ENCODE results near the gene CDH15. TPM values are rescaled to one million over a fixed set of nuclear protein-coding genes. Genes with fewer than 3 reads are reported as not detected.

CDH15 gene
- polyA plus RNA-seq, 3 donors from 2014 or later, result not detected

- Mint-ChIP-seq H3K36me3 (no peaks in the 10 kb centered on the region), H3K4me3 (no peak overlapping the region), H3K9me3 (no peaks in the 10 kb centered on the region), H3K27ac (peak overlapping the region in 1 of 6 donors; percentile 12), H3K4me1 (peaks cover 0 to 4% of the 10 kb centered on the region in 2 donors), H3K27me3 (ENCODE audit: low read depth in 3 of 3) (peaks cover 0 to 7% (median 2%) of the 10 kb centered on the region in 3 donors)
- no peak for DNase-seq
Measured at GRCh38 chr16:89194340-89195311, 23.1 kb downstream of the CDH15 start.

GRCh38 chr16:89195521-89196171, 24.1 kb downstream of the CDH15 start:
- H3K9me3 Mint-ChIP-seq, result no peaks in the 10 kb centered on the region
- peaks cover 0 to 10% of the 10 kb centered on the region in 2 donors for H3K4me1 Mint-ChIP-seq
- H3K27me3 Mint-ChIP-seq (ENCODE audit: low read depth in 3 of 3), result peaks cover 0 to 6% (median 0%) of the 10 kb centered on the region in 3 donors
- no peak overlapping the region for H3K27ac Mint-ChIP-seq
- H3K36me3 Mint-ChIP-seq, result no peaks in the 10 kb centered on the region
- no peak for DNase-seq
- H3K4me3 Mint-ChIP-seq, result no peak overlapping the region

- H3K36me3 Mint-ChIP-seq, result no peaks in the 10 kb centered on the region
- H3K27ac Mint-ChIP-seq, result no peak overlapping the region
- H3K27me3 Mint-ChIP-seq (ENCODE audit: low read depth in 3 of 3), result peaks cover 0 to 6% (median 0%) of the 10 kb centered on the region in 3 donors
- H3K9me3 Mint-ChIP-seq, result no peaks in the 10 kb centered on the region
- H3K4me1 Mint-ChIP-seq, result peaks cover 2 to 10% of the 10 kb centered on the region in 2 donors
- no peak for DNase-seq
- H3K4me3 Mint-ChIP-seq, result no peak overlapping the region
Measured at GRCh38 chr16:89197033-89197632, 25.6 kb downstream of the CDH15 start.

GRCh38 chr16:89197633-89198416, 26.3 kb downstream of the CDH15 start:
- H3K27ac Mint-ChIP-seq, result no peak overlapping the region
- H3K27me3 Mint-ChIP-seq (ENCODE audit: low read depth in 3 of 3), result peaks cover 2 to 9% (median 3%) of the 10 kb centered on the region in 3 donors
- no peak for DNase-seq
- peaks cover 9 to 15% of the 10 kb centered on the region in 2 donors for H3K4me1 Mint-ChIP-seq
- H3K36me3 Mint-ChIP-seq, result no peaks in the 10 kb centered on the region
- no peak overlapping the region for H3K4me3 Mint-ChIP-seq
- peaks cover 0 to 3% (median 0%) of the 10 kb centered on the region in 6 donors for H3K9me3 Mint-ChIP-seq

- H3K27me3 Mint-ChIP-seq (ENCODE audit: low read depth in 3 of 3), result peaks cover 7 to 13% (median 10%) of the 10 kb centered on the region in 3 donors
- no peaks in the 10 kb centered on the region for H3K36me3 Mint-ChIP-seq
- DNase-seq, result no peak
- no peak overlapping the region for H3K4me3 Mint-ChIP-seq
- H3K27ac Mint-ChIP-seq, result no peak overlapping the region
- peaks cover 0 to 6% (median 0%) of the 10 kb centered on the region in 6 donors for H3K9me3 Mint-ChIP-seq
- peaks cover 15 to 19% of the 10 kb centered on the region in 2 donors for H3K4me1 Mint-ChIP-seq
Measured at GRCh38 chr16:89198417-89199240, 27.1 kb downstream of the CDH15 start.

GRCh38 chr16:89199241-89200123, 27.9 kb downstream of the CDH15 start:
- Mint-ChIP-seq H3K36me3 (no peaks in the 10 kb centered on the region), H3K4me1 (peaks cover 15 to 19% of the 10 kb centered on the region in 2 donors), H3K27ac (no peak overlapping the region), H3K27me3 (ENCODE audit: low read depth in 3 of 3) (peaks cover 7 to 15% (median 12%) of the 10 kb centered on the region in 3 donors), H3K4me3 (peak overlapping the region in 1 of 5 donors; percentile 38), H3K9me3 (peaks cover 0 to 6% (median 0%) of the 10 kb centered on the region in 6 donors)
- DNase-seq, result no peak

GRCh38 chr16:89200124-89200849, 28.7 kb downstream of the CDH15 start, which contains the start of gene SLC22A31:
TSS of gene SLC22A31 (minus strand) at chr16:89200537. CDS start at chr16:89200501, 36 bp downstream.
- peaks cover 0 to 6% (median 0%) of the 10 kb centered on the region in 6 donors for H3K9me3 Mint-ChIP-seq
- peaks cover 7 to 20% (median 12%) of the 10 kb centered on the region in 3 donors for H3K27me3 Mint-ChIP-seq (ENCODE audit: low read depth in 3 of 3)
- peaks cover 15 to 18% of the 10 kb centered on the region in 2 donors for H3K4me1 Mint-ChIP-seq
- H3K36me3 Mint-ChIP-seq, result no peaks in the 10 kb centered on the region
- H3K27ac Mint-ChIP-seq, result no peak within 1 kb of the TSS
- H3K4me3 Mint-ChIP-seq, result peak within 1 kb of the TSS in 4 of 5 donors; percentile 23 to 59 (median 37)
- DNase-seq, result no peak

- Mint-ChIP-seq H3K27ac (no peak overlapping the region), H3K36me3 (no peaks in the 10 kb centered on the region), H3K4me3 (peak overlapping the region in 4 of 5 donors; percentile 23 to 59 (median 37)), H3K27me3 (ENCODE audit: low read depth in 3 of 3) (peaks cover 7 to 20% (median 14%) of the 10 kb centered on the region in 3 donors), H3K4me1 (peaks cover 15 to 18% of the 10 kb centered on the region in 2 donors), H3K9me3 (peaks cover 0 to 6% (median 0%) of the 10 kb centered on the region in 6 donors)
- no peak for DNase-seq
Measured at GRCh38 chr16:89200850-89201411, 29.4 kb downstream of the CDH15 start.

GRCh38 chr16:89201439-89202377, 30.2 kb downstream of the CDH15 start:
- H3K4me1 Mint-ChIP-seq, result peaks cover 15 to 18% of the 10 kb centered on the region in 2 donors
- DNase-seq, result peak; percentile 58 to 66 (median 62)
- H3K36me3 Mint-ChIP-seq, result no peaks in the 10 kb centered on the region
- H3K27me3 Mint-ChIP-seq (ENCODE audit: low read depth in 3 of 3), result peaks cover 7 to 21% (median 17%) of the 10 kb centered on the region in 3 donors
- peak overlapping the region in 1 of 6 donors; percentile 77 for H3K27ac Mint-ChIP-seq
- H3K4me3 Mint-ChIP-seq, result peak overlapping the region; percentile 63 to 78 (median 73)
- peaks cover 0 to 6% (median 0%) of the 10 kb centered on the region in 6 donors for H3K9me3 Mint-ChIP-seq

All from immature natural killer cell (primary cell).